Measurements from ENCODE around the gene MBNL2.
"Not testable (repeated sequence)": the region's sequence is repeated elsewhere in the genome, so short reads cannot be mapped to it uniquely, and the experiment has no call there.

Gene MBNL2

GRCh38 chr13:97221989-97222700 is at the start of gene MBNL2:
MBNL2 (plus strand) TSS chr13:97222333; CDS start chr13:97276236, 53,903 bp downstream.
- peak; percentile 90 for DNase-seq

- DNase-seq = no peak
Measured at GRCh38 chr13:97174638-97175037, 47.5 kb upstream of the MBNL2 start.

GRCh38 chr13:97175041-97175440 is 47.1 kb upstream of the MBNL2 start:
- DNase-seq = no peak

GRCh38 chr13:97179501-97179900 is 42.6 kb upstream of the MBNL2 start:
- no peak for DNase-seq

GRCh38 chr13:97182111-97182890 is 39.8 kb upstream of the MBNL2 start:
- no peak for DNase-seq

- no peak for DNase-seq
Measured at GRCh38 chr13:97185291-97185690, 36.8 kb upstream of the MBNL2 start.

GRCh38 chr13:97185751-97186150 is 36.4 kb upstream of the MBNL2 start:
- no peak for DNase-seq

GRCh38 chr13:97188207-97188606 is 33.9 kb upstream of the MBNL2 start:
- DNase-seq = no peak

GRCh38 chr13:97189928-97190327 is 32.2 kb upstream of the MBNL2 start:
- no peak for DNase-seq

- DNase-seq = no peak
Measured at GRCh38 chr13:97191142-97191541, 31.0 kb upstream of the MBNL2 start.

GRCh38 chr13:97191615-97192014 is 30.5 kb upstream of the MBNL2 start:
- DNase-seq = no peak

GRCh38 chr13:97192166-97192565 is 30.0 kb upstream of the MBNL2 start:
- no peak for DNase-seq

- no peak for DNase-seq
Measured at GRCh38 chr13:97193577-97193976, 28.6 kb upstream of the MBNL2 start.

GRCh38 chr13:97194479-97194878 is 27.7 kb upstream of the MBNL2 start:
- DNase-seq = no peak

- DNase-seq = no peak
Measured at GRCh38 chr13:97196340-97196739, 25.8 kb upstream of the MBNL2 start.

- no peak for DNase-seq
Measured at GRCh38 chr13:97198753-97199152, 23.4 kb upstream of the MBNL2 start.

- no peak for DNase-seq
Measured at GRCh38 chr13:97199451-97199850, 22.7 kb upstream of the MBNL2 start.

- no peak for DNase-seq
Measured at GRCh38 chr13:97200081-97200942, 21.8 kb upstream of the MBNL2 start.

GRCh38 chr13:97202761-97203160 is 19.4 kb upstream of the MBNL2 start:
- DNase-seq = no peak

GRCh38 chr13:97205465-97205864 is 16.7 kb upstream of the MBNL2 start:
- no peak for DNase-seq

- no peak for DNase-seq
Measured at GRCh38 chr13:97205982-97206381, 16.2 kb upstream of the MBNL2 start.

GRCh38 chr13:97207252-97207651 is 14.9 kb upstream of the MBNL2 start:
- not testable (repeated sequence) for DNase-seq

GRCh38 chr13:97211300-97211699 is 10.8 kb upstream of the MBNL2 start:
- DNase-seq = no peak

Data from CD4-positive, alpha-beta T cell treated with Interleukin-12 subunit alpha and Interleukin-12 subunit beta, for 1 hour (primary cell).